ENCODE measurements around the gene ABHD1.

GRCh38 chr2:27137322-27137935 lies 13.8 kb downstream of the ABHD1 start:
- TF ChIP-seq CTCF (IDR thresholded peaks at IDR 0.05) (no peak), REST (IDR thresholded peaks at IDR 0.05; ENCODE audit: insufficient read depth in 1 of 2, low read depth in 2 of 2, low read length in 1 of 2) (no peak), POLR2AphosphoS5 (IDR thresholded peaks at IDR 0.05; ENCODE audit: low read depth, low read length) (no peak), TCF7L2 (IDR thresholded peaks at IDR 0.05; ENCODE audit: low read depth, low read length) (no peak)
